Forelimb muscle (tissue), 1 donor: ENCODE results near the gene KRT78. TPM values are rescaled to one million over a fixed set of nuclear protein-coding genes. Genes with fewer than 3 reads are reported as not detected.
"Not testable (repeated sequence)": the region's sequence is repeated elsewhere in the genome, so short reads cannot be mapped to it uniquely, and the experiment has no call there.

ENCODE experiments used
- DNase-seq: peaks from one replicate; pipeline ENCODE4 v3.0.0-alpha.2; 2013; ENCODE audit warnings: low read depth
- polyA plus RNA-seq: library from polyadenylated mRNA; unstranded; fragments of 120-200 nt; gene quantifications from one replicate; pipeline ENCODE4 v1.2.1, GENCODE V29; 2013; ENCODE audit not compliant: insufficient read length

Gene KRT78, protein sequence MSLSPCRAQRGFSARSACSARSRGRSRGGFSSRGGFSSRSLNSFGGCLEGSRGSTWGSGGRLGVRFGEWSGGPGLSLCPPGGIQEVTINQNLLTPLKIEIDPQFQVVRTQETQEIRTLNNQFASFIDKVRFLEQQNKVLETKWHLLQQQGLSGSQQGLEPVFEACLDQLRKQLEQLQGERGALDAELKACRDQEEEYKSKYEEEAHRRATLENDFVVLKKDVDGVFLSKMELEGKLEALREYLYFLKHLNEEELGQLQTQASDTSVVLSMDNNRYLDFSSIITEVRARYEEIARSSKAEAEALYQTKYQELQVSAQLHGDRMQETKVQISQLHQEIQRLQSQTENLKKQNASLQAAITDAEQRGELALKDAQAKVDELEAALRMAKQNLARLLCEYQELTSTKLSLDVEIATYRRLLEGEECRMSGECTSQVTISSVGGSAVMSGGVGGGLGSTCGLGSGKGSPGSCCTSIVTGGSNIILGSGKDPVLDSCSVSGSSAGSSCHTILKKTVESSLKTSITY
- polyA plus RNA-seq = not detected

DNA sequence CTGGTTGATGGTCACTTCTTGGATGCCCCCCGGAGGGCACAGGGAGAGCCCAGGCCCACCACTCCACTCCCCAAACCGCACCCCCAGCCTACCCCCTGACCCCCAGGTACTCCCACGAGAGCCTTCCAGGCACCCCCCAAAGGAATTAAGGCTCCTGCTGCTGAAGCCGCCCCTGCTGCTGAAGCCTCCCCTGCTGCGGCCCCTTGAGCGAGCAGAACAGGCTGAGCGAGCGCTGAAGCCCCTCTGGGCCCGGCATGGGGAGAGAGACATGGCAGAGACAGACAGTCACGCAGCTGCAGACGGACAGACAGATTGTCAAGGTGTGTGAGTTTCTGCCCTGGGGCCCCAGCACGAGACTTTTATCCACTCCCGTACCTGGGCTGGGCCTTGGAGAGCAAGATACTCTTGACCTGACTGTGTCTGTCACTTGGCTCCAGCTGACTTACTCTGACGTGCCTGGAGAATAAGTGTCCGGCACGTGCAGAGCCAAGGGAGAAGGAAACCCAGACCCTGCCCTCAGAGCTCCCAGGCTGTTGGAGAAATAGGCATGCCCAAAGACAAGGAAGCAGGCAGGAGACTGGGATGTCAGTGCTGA lies at the start of gene KRT78:
KRT78 (minus strand) TSS at position 334 of the 595 bp plus-strand sequence; CDS start at position 270, 64 bp downstream.
- DNase-seq = no peak

DNA sequence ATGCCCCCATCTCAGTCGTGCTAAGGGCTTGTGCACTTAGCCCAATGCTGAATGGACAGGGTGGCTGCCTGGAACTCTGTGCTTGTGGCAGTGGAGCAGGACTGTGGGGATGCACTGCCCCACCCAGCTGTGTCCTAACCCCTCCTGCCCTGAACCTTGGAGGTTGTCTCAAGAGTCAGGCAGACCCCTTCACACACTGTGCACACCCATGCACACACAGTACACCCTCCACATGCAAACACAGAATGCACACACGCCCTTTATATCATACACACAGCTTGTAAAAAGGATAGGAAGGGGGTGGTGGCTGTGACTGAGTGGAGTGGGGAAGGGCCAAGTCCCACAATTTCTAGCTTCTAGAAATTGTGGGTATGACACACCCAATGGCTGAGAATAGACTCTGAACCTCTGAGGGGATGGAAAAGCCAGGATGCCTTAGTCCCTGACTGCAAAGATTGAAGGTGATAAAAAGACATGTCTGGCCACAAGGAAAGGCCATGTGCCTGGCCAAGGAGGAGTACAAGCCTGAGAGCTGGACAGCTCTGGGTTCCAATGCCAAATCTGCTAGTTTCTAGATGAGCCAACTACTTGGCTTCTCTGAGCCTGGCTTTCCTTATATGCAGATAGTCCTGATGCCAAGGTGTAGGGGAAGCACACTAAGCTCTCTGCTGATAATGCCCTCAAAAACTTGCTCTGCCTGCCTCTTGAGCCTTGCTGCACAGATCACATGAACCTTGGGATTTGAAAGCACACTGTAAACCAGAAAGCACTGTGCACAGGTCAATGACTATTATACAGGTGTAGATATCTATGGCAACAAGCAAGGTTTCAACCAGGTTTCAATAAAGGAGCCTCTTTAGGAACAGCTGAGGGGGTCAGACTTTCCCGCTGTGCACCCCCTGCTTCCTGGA lies 47.7 kb upstream of the KRT78 start:
- DNase-seq = no peak

DNA sequence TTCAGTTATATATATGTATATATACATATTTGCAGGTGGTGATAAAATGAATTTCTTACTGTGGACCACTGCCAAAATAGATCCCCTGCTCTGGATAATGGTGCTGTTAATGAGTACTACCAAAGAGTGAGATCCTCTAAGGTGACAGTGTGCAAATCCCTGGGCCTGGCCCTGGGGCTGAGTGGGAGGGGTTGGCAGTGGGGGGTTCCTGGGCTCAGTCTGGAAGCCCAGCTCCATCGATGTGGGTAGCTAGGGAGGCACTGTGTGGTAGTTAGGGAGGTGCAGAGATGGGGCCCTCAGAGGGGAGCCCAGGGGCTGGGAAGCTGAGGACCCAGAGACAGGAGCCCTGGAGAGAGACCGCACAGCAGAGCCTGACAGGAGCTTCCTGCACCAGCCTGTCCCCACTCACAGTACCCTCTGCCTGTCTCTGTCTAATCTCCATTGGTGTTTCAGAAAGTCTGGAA lies 47.0 kb upstream of the KRT78 start:
- DNase-seq = no peak

DNA sequence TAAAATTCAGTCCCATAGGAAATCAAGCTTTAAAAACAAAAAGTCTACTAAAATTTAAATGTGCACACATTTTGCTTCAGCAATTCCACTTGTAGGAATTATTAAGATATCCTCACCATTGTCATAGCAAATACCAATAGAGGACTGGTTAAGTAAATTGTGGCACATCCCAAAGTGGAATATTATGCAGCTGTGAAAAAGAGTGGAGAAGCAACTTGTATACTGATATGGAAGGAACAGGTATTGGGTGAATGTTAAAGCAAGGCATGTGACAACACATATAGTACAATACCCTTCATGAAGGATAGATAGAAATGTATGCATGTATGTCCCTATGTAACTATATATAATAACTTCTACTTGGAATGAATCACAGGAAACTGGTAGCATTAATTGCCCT lies 44.2 kb upstream of the KRT78 start:
- DNase-seq = no peak

DNA sequence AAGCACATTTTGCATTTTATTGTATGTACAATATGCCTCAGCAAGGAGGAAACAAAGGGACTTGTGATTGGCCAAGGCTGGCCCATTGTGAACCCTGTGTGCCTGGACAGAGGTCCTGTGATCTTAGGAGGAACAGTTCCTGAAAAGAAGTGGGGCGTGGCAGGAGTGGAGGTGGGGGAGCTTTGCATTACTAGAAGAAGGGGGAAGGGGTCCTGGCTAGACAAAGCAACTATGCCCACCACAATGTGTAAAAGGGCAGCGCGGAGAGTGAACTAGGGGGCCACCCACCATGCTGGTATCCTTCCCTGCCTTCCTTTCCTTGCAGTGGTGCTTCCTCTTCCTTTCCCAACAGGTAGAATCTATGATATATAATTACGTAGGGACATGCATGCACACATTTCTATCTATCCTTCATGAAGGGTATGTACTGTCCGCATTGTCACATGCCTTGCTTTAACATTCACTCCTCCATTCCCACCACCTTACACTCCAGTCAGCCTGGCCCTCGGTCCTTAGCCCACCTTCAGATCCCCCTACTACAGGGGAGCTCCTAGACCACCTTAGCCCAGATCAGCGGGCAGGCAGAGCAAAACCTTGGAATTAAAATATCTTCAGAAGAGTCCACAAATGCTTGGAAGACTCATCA lies 43.5 kb upstream of the KRT78 start:
- DNase-seq = no peak

DNA sequence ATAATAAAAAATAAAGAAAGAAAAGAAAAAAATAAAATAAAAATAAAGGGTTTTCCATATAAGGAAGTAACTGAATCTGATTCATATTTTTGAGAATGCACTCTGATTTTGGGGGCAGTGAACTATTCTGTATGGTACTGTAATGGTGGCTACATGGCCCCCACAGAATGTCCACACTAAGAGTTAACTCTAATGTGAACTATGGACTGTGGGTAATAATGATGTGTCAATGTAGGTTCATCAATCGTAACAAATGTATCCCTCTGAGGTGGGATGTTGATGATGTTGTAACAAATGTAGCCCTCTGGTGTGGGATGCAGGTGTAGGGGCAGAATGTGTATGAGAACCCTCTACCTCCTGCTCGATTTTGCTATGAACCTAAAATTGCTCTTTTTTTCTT lies 42.2 kb upstream of the KRT78 start:
- no peak for DNase-seq

DNA sequence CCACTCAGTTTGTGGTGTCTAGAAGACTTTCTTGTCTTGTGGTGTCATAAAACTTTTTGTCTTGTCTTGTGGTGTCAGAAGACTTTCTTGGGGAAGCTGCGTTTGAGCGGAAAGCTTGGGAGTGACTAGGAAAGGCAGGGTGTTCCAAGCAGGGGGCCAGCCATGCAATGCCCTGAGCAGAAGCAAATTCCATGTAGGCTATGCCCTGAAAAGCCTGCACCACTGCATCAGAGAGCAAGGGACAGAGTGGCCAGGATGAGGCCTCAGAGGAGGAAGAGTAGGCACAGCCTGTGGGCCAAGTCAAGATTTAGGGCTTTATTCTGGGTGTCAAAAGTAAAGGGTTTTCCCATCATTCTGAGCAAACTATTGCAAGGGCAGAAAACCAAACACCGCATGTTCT lies 41.6 kb upstream of the KRT78 start:
- DNase-seq = no peak

DNA sequence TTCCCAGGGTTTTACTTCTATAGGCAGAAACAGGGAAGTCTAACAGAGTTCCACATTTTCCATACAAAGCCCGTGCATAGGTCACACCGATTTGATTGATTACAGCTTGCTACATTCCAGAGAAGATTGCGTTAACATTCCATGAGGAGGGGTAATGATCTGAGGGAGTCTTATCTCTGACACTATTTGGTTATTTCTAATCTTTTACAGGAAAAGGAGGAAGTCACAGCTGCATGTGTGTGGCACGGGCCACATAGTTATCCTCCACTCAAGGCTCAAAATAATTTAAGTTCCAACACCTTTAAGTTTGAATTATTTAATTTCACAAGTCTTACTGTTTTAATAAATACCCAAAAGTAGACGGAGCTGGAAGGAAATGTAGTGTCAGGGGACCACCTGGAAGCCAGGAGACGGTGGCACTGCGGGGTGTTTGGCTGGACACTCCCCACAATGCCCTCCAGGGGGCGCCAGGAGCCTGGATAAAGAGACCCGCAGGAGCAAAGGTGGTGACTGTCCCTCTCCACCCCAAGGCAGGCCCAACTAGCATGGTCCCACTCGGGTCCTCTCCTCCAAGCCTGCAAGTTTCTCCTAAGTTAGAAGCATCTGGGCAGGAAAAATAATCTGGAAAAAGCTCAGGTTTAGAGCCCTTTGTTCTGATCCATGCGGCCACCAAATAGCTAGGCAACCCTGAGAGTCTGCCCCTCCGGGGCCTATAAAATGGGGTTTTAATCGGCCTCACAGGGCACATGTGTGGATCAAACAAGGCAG lies 35.9 kb upstream of the KRT78 start:
- no peak for DNase-seq

DNA sequence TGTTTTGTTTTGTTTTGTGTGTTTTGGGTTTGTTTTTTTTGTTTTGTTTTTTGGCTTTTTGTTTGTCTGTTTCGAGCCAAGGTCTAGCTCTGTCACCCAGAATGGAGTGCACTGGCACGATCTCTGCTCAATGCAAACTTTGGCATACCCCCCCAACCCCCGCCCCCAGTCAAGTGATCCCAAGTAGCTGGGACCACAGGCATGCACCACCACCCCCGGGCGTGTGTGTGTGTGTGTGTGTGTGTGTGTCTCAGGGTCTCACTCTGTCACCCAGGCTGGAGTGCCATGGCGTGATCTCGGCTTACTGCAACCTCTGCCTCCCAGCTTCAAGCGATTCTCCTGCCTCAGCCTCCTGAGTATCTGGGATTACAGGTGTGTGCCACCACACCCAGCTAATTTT lies 31.7 kb upstream of the KRT78 start:
- not testable (repeated sequence) for DNase-seq

DNA sequence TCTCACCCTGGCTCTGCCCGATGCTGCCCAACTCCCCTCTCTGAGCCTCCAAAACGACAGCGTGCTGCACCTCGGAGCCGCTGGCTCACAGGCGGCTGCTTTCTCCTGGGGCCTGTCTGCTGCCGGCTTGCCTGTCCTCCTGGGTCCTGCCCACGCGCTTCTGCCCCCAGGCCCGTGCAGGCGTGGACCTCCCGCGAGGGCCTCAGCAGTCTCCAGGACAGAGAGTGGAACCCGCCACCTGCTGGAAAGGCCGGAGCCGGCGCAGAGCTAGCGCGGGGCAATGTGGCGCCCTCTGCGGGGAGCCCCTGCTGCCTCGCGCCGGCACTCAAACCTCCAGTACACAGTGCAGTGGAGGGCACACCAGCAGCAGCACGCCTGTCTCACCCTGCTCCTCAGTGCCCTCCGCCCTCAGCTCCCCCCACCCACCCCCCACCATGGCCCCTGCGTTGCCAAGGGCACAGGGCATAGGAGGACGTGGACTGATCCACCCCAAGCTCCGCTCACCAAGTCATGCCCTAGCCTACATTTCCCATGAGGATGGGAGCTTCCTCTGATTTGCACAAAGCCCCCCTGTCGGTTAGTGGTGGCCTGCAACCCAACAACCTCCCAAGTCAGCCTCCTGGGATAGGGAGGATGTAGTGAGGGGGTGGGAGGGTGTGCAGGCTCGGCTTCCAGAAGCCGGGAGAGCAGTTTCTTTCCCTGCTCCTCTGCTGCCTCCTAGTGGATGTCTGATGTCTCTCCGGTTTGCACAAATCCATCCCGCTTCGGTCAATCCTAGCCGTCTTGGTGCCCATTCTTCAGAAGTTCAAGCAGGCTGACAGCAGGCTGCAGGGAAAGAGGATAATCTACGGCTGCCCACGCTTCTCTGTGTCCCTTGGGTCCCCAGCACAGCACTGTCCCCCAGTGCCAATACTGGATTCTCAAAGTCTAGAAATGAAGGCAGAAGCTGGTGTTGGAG lies 30.9 kb upstream of the KRT78 start:
- peak; percentile 46 for DNase-seq

DNA sequence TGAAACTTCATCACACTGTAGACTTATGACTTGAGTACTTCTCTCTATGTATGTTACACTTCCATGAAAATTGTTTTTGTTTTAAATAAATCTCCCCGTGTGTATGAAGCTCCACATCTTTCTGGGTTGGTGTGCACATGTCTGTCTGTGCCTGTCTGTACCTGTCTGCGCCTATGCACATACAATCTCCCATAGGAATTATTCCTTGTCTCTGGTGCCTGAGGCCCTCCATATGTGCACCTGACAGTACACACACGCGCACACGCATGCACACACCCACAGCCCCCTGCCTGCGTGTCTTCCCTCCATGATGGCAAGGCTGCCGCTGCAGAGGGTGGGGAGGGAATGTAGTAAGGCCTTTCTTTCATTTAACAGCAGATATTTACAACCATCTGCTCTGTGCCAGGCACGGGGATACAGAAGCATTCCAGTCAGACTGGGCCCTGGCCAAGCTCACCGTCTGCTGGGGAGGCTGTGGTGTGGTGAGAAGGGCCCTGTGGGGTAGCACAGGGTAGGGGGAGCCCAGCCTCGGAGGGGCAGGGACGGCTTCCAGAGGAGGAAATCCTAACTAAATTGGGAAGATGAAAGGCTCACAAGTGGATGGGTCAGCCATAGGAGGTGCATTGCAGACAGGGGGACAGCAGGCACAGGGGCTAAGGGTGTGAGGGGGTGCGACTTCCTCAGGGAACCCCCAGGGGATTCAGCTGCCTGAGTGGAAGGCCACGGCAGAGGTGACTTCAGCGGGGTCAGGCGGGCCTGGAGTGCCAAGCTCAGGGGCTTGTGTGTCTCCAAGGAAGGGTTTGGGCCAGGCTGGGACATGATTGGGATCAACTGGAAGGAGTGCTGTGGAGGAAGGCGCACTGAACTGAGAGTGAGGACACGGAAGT lies 30.0 kb upstream of the KRT78 start:
- DNase-seq = no peak

DNA sequence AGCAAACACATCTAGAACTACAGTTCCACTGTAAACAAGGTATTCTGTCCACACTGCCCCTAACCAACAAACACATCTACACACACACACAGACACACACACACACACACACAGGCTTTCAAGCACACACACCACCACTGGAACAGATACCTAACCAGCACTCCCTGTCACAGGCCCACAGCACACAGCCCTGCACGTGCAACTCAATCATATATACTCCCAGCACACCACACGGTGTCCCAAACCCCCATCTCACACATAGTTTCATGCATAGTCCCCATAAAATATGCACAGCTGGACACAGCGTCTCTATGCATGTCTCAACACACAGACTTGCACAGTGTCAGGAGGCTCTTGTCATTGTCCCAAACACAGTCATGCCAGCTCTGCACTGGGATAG lies 28.4 kb upstream of the KRT78 start:
- DNase-seq = no peak

DNA sequence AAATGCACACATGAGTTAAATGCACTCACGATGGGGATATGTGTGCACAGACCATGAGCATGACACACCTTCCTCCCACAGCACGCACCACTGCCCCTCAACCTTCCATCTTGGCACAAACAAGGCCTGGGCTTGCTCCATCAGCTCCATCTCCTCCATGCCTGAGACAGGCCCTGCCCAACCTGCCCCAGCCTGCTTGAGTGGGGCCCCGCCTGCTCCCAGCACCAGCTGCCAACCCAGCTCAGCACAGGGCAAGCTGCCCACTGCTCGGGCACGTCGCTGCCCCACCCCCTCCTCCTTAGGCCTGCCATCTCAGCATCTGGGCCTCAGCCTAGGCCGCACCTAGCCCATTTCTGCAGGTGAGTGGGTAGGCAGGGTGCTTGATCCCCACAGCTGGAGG lies 27.6 kb upstream of the KRT78 start:
- no peak for DNase-seq

DNA sequence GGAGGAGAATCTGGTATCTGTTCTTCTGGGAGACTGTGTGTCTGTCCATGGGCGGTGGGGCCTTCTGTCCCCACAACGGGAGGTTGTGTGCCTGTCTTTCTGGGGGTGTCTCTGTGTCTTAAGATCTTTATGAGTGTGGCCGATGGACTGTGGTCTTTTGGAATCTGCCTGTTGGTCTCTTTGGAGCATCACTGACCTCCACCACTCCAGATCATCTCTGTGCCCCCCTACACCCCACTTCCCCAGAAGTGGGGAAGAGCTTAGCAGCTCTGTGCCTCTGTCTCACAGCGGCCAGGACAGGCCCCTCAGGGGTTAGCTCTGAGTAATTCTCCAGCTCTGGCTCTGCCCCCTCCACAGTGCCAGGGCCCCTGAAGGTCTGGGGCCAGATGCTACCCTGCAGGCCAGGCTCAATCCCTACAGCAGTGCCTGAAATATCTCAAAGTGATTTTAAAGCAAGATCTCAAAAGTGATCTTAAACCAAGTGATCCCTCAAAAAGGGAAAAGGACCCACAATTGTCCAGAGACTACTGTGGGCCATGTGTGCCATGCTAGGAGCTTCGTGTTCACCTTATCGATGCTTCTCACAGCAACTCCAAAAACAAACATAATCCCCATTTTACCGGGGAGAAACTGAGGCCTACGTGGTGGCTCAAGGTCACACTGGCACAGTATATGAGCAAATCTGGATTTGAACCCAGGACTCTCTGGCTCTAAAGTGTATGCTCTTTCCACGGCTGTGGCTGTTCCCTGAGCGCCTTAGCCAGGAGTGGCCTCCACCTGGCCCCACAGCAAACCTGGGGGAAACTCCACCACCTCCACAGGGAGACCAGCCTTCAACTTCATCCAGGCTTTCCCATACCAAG lies 26.0 kb upstream of the KRT78 start:
- no peak for DNase-seq

DNA sequence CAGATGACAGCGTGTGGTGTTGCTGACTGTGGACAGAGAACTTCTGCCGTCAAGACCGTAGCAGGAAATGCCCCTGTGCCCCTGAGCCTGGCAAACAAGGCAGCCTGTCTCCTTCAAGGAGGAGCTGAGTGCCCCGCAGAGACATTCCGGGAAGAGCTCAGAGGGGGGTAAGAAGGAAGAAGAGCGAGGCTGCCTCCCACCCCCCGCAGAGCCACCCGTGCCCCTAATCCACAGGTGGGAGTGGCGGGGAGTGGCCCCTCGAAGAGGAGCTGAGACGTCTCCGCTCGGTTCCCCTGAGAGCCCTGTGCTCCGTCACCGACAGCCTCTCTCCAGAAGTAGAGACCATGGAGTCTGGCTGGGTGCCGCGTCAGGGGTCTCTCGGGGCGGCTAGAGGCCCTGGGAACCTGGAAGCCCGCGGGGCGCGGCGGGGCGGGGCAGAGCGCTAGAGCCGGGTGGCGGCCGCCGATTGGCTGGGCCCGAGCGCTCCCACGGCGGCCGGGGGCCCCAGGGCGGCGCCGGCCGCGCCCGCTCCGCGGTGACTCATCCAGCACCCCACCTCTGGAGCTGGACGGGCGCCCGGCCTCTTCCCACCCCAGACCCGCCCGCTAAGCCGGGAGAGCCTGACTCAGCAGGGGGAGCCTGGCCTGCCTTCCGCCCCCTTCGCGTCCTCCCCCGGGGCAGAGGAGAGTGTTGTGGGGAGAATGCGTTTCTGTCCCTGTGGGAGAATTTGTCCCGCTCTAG lies 25.2 kb upstream of the KRT78 start:
- DNase-seq = no peak

DNA sequence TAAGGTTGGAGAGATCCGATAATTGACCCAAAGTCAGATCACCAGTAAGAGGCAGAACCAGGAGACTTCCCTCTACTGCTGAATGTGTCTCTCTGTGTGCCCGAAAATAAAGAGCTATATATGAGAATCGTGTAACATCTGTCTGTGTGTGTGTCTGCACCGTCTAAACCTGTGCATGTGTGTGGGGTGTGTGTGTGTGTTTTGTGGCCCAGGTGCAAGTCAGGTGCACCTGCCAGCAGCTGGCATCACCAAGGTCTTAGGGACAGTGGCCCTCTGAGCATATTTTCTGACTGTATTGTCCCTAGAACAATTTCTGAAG lies 24.7 kb upstream of the KRT78 start:
- no peak for DNase-seq
